Peyer's patch (tissue), 4 donors: ENCODE measurements around the gene ENOX2.

Experiments used
- CTCF ChIP-seq, 6 experiments: fragments of 450-650 bp in 4 of 6; fragments of 200-600 bp in 2 of 6; sonication (generic) in 1 of 6; IDR thresholded peaks; one replicate each; pipeline ENCODE4 v1.5.1; 2017 to 2019; ENCODE audit warnings: antibody characterized with exemption in 6 of 6, mild to moderate bottlenecking in 3 of 6, moderate library complexity in 1 of 6
- POLR2A ChIP-seq, 2 donors: fragments of 450-650 bp; IDR thresholded peaks; one replicate each; pipeline ENCODE4 v1.5.1; 2017; ENCODE audit warnings: antibody characterized with exemption in 2 of 2, mild to moderate bottlenecking in 2 of 2, moderate library complexity in 2 of 2

GRCh38 chrX:130830599-130831346 is 72.2 kb downstream of the ENOX2 start:
- TF ChIP-seq CTCF (IDR thresholded peaks at IDR 0.05) (no peak), POLR2A (IDR thresholded peaks at IDR 0.05) (no peak)
